Stimulated activated CD4-positive, alpha-beta T cell treated with anti-CD3 and anti-CD28 coated beads, TNF-alpha, amount 100 ng/mL, for 4 hours (primary cell): ENCODE results near the gene SRRM5.
"Not testable (repeated sequence)": the region's sequence is repeated elsewhere in the genome, so short reads cannot be mapped to it uniquely, and the experiment has no call there.

Experiments used
- DNase-seq, 3 experiments: peaks; one replicate each; pipeline ENCODE4 v3.0.0-alpha.2; 2020; ENCODE audit warnings: low read depth in 3 of 3

The SRRM5 gene

GRCh38 chr19:43638214-43638994 lies 26.5 kb downstream of the SRRM5 start:
- DNase-seq, result no peak

GRCh38 chr19:43638995-43639518 lies 27.2 kb downstream of the SRRM5 start:
- no peak for DNase-seq

- peak; percentile 21 to 37 (median 26) for DNase-seq
Observed at GRCh38 chr19:43639519-43640423, 27.9 kb downstream of the SRRM5 start, which contains the start of gene CADM4. CADM4 (minus strand) TSS chr19:43639850; CDS start chr19:43639790, 60 bp downstream.

GRCh38 chr19:43640424-43640757 lies 28.5 kb downstream of the SRRM5 start:
- no peak for DNase-seq

GRCh38 chr19:43641333-43641732 lies 29.4 kb downstream of the SRRM5 start:
- no peak for DNase-seq

GRCh38 chr19:43642531-43642930 lies 30.6 kb downstream of the SRRM5 start:
- DNase-seq, result no peak

- DNase-seq, result no peak
Observed at GRCh38 chr19:43643326-43643725, 31.4 kb downstream of the SRRM5 start.

- DNase-seq, result no peak
Observed at GRCh38 chr19:43644181-43644580, 32.3 kb downstream of the SRRM5 start.

GRCh38 chr19:43648633-43649032 lies 36.7 kb downstream of the SRRM5 start:
- no peak for DNase-seq

GRCh38 chr19:43649514-43649913 lies 37.6 kb downstream of the SRRM5 start:
- no peak for DNase-seq

GRCh38 chr19:43650276-43650675 lies 38.4 kb downstream of the SRRM5 start:
- not testable (repeated sequence) for DNase-seq

GRCh38 chr19:43651758-43652545 lies 40.1 kb downstream of the SRRM5 start:
- DNase-seq, result no peak

GRCh38 chr19:43652546-43652874 lies 40.6 kb downstream of the SRRM5 start:
- no peak for DNase-seq

- DNase-seq, result no peak
Observed at GRCh38 chr19:43656436-43656835, 44.5 kb downstream of the SRRM5 start.

GRCh38 chr19:43658001-43658400 lies 46.1 kb downstream of the SRRM5 start:
- DNase-seq, result no peak

- no peak for DNase-seq
Observed at GRCh38 chr19:43658494-43658893, 46.6 kb downstream of the SRRM5 start.

GRCh38 chr19:43660301-43660970 lies 48.5 kb downstream of the SRRM5 start:
- DNase-seq, result no peak

- no peak for DNase-seq
Observed at GRCh38 chr19:43660971-43661360, 49.1 kb downstream of the SRRM5 start.

- no peak for DNase-seq
Observed at GRCh38 chr19:43662487-43662886, 50.6 kb downstream of the SRRM5 start.

- DNase-seq, result no peak
Observed at GRCh38 chr19:43664018-43664417, 52.1 kb downstream of the SRRM5 start.
